HUDEP-2 (cell line): ENCODE measurements around the gene MANSC1.
"Not testable (repeated sequence)": the region's sequence is repeated elsewhere in the genome, so short reads cannot be mapped to it uniquely, and the experiment has no call there.

ENCODE experiments used
- DNase-seq, 76 experiments: peaks; one replicate each; lab custom pipeline; 2025; ENCODE audit not compliant: unreplicated experiment in 76 of 76; lab: John Stamatoyannopoulos, UW

The MANSC1 gene

GRCh38 chr12:12327802-12328201, 22.2 kb downstream of the MANSC1 start:
- DNase-seq = peak in 23 of 76 experiments; percentile 4 to 57 (median 29)

- DNase-seq = no peak
Measured at GRCh38 chr12:12326262-12326661, 23.8 kb downstream of the MANSC1 start.

- DNase-seq = no peak
Measured at GRCh38 chr12:12323591-12323990, 26.5 kb downstream of the MANSC1 start.

- no peak for DNase-seq
Measured at GRCh38 chr12:12323118-12323517, 26.9 kb downstream of the MANSC1 start.

- DNase-seq = no peak
Measured at GRCh38 chr12:12319451-12320183, 30.4 kb downstream of the MANSC1 start.

GRCh38 chr12:12315838-12316237, 34.2 kb downstream of the MANSC1 start:
- no peak for DNase-seq

GRCh38 chr12:12310695-12311094, 39.3 kb downstream of the MANSC1 start:
- DNase-seq = not testable (repeated sequence)

GRCh38 chr12:12305568-12306300, 44.3 kb downstream of the MANSC1 start:
- no peak for DNase-seq

- DNase-seq = no peak
Measured at GRCh38 chr12:12302976-12303375, 47.1 kb downstream of the MANSC1 start.

- no peak for DNase-seq
Measured at GRCh38 chr12:12301122-12301521, 48.9 kb downstream of the MANSC1 start.

- no peak for DNase-seq
Measured at GRCh38 chr12:12297201-12297830, 52.7 kb downstream of the MANSC1 start.

GRCh38 chr12:12294215-12295005, 55.6 kb downstream of the MANSC1 start:
- no peak for DNase-seq

GRCh38 chr12:12290206-12290605, 59.8 kb downstream of the MANSC1 start:
- no peak for DNase-seq

- no peak for DNase-seq
Measured at GRCh38 chr12:12286441-12286840, 63.6 kb downstream of the MANSC1 start.

- DNase-seq = no peak
Measured at GRCh38 chr12:12282761-12283425, 67.1 kb downstream of the MANSC1 start.

GRCh38 chr12:12282202-12282601, 67.8 kb downstream of the MANSC1 start:
- DNase-seq = no peak

- no peak for DNase-seq
Measured at GRCh38 chr12:12281134-12281533, 68.9 kb downstream of the MANSC1 start.

GRCh38 chr12:12278899-12279298, 71.1 kb downstream of the MANSC1 start:
- DNase-seq = no peak
